ENCODE data around the gene TECR.

- TF ChIP-seq EZH2phosphoT487 (conservative IDR thresholded peaks at IDR 0.05; ENCODE audit: low read length) (no peak), CTCF (IDR thresholded peaks at IDR 0.05; ENCODE audit: insufficient read depth, low read length, poor library complexity, severe bottlenecking) (no peak)
Observed at GRCh38 chr19:14559916-14560775, 30.8 kb downstream of the TECR start.
